B cell (primary cell): ENCODE data around the gene RASSF9. TPM values are rescaled to one million over a fixed set of nuclear protein-coding genes. Genes with fewer than 3 reads are reported as not detected.

ENCODE experiments used
- ATAC-seq: fragments of 200-7000 bp; cut with Tn5 transposase; one replicate; pipeline ENCODE4 v1.10.0; 2021; ENCODE audit warnings: low read depth, mild to moderate bottlenecking, moderate number of reproducible peaks, moderate library complexity
- CTCF ChIA-PET: fragments of 350-600 bp; sonication (Branson Sonifier 250); formaldehyde crosslinking; loops from one replicate; lab custom pipeline; 2021; ENCODE audit warnings: antibody characterized with exemption, inconsistent platforms; lab: Charles Lee
- POLR2A ChIA-PET: fragments of 350-600 bp; sonication (Branson Sonifier 250); formaldehyde crosslinking; loops from one replicate; lab custom pipeline; 2021; ENCODE audit warnings: antibody characterized with exemption; lab: Charles Lee
- DNase-seq: peaks from one replicate; pipeline ENCODE4 v3.0.0; 2013
- H2AFZ ChIP-seq: 2 replicates; pipeline ENCODE4 v1.6.1; 2012; ENCODE audit warnings: mild to moderate bottlenecking, low read depth, low read length; ENCODE audit not compliant: insufficient read depth, poor library complexity, severe bottlenecking
- H3K27ac ChIP-seq, 2 donors: 1 replicate in 1 of 2; 2 replicates in 1 of 2; pipeline ENCODE4 v1.5.1; 2012 to 2013; ENCODE audit warnings: low read length in 2 of 2, mild to moderate bottlenecking in 2 of 2, moderate library complexity in 1 of 2
- H3K27me3 ChIP-seq, 4 experiments: fragments of 200-600 bp in 1 of 4; sonication (generic) in 1 of 4; replicated peaks in 1 of 4; 1 replicate in 2 of 4; 2 replicates in 2 of 4; pipeline versions ENCODE4 v1.6.1 to v1.7.0; 2013 to 2016; ENCODE audit warnings: low read length in 3 of 4, mild to moderate bottlenecking in 2 of 4, mixed read lengths in 1 of 4, moderate library complexity in 1 of 4; ENCODE audit not compliant: insufficient read depth in 4 of 4, control insufficient read depth in 3 of 4; ENCODE audit errors: control extremely low read depth in 1 of 4
- H3K36me3 ChIP-seq, 2 experiments: replicated peaks in 1 of 2; 1 replicate in 1 of 2; 2 replicates in 1 of 2; pipeline versions ENCODE4 v1.6.1 to v1.7.1; 2013; ENCODE audit warnings: low read length in 1 of 2; ENCODE audit not compliant: insufficient read depth in 2 of 2, control insufficient read depth in 1 of 2; ENCODE audit errors: control extremely low read depth in 1 of 2, extremely low read depth in 1 of 2
- H3K4me1 ChIP-seq, 2 donors: fragments of 200-600 bp in 1 of 2; sonication (generic) in 1 of 2; 1 replicate in 1 of 2; 2 replicates in 1 of 2; pipeline versions ENCODE4 v1.5.1 to v1.6.1; 2013 to 2017; ENCODE audit warnings: low read length in 2 of 2; ENCODE audit not compliant: control insufficient read depth in 2 of 2, insufficient read depth in 2 of 2
- H3K4me2 ChIP-seq: replicated peaks from 2 replicates; pipeline ENCODE3; 2012; ENCODE audit warnings: mild to moderate bottlenecking, low read depth, low read length; ENCODE audit not compliant: poor library complexity, severe bottlenecking
- H3K4me3 ChIP-seq, 5 experiments: fragments of 200-600 bp in 1 of 5; sonication (generic) in 1 of 5; 1 replicate in 3 of 5; 2 replicates in 2 of 5; pipeline versions ENCODE4 v1.5.1 to v1.7.0; 2011 to 2016; ENCODE audit warnings: low read length in 4 of 5, mild to moderate bottlenecking in 4 of 5, low read depth in 2 of 5, control low read depth in 1 of 5, moderate library complexity in 1 of 5; ENCODE audit not compliant: insufficient read depth in 1 of 5; ENCODE audit errors: control extremely low read depth in 1 of 5, extremely low read depth in 1 of 5
- H3K79me2 ChIP-seq: fragments of 200-600 bp; sonication (generic); one replicate; pipeline ENCODE4 v1.6.0; 2016; ENCODE audit warnings: low read length; ENCODE audit not compliant: control insufficient read depth, insufficient read depth
- H3K9ac ChIP-seq: fragments of 200-600 bp; sonication (generic); 2 replicates; pipeline ENCODE4 v1.6.1; 2017; ENCODE audit warnings: mild to moderate bottlenecking, low read length, moderate library complexity
- H3K9me3 ChIP-seq, 3 donors: one replicate each; pipeline versions ENCODE4 v1.6.1 to v1.7.1; 2013; ENCODE audit warnings: low read length in 2 of 3; ENCODE audit not compliant: control insufficient read depth in 2 of 3, insufficient read depth in 1 of 3; ENCODE audit errors: control extremely low read depth in 1 of 3
- H4K20me1 ChIP-seq: 2 replicates; pipeline ENCODE4 v1.6.0; 2012; ENCODE audit warnings: mild to moderate bottlenecking, low read length; ENCODE audit not compliant: insufficient read depth, control insufficient read depth, poor library complexity, severe bottlenecking
- H3K27ac Mint-ChIP-seq: one replicate; pipeline ENCODE4 v1.8.0; 2021; ENCODE audit warnings: mixed read lengths
- H3K27me3 Mint-ChIP-seq: one replicate; pipeline ENCODE4 v1.8.0; 2021; ENCODE audit warnings: mixed read lengths
- H3K4me1 Mint-ChIP-seq: one replicate; pipeline ENCODE4 v1.8.0; 2021; ENCODE audit warnings: mixed read lengths
- H3K4me3 Mint-ChIP-seq: one replicate; pipeline ENCODE4 v1.8.0; 2021; ENCODE audit warnings: mixed read lengths
- H3K9me3 Mint-ChIP-seq: one replicate; pipeline ENCODE4 v1.8.0; 2022; ENCODE audit warnings: mixed read lengths; ENCODE audit not compliant: insufficient read depth
- CTCF ChIP-seq: fragments of 200-600 bp; IDR thresholded peaks from one replicate; pipeline ENCODE4 v1.8.0; 2022; ENCODE audit warnings: antibody characterized with exemption, mild to moderate bottlenecking
- EZH2 ChIP-seq: IDR thresholded peaks from 2 replicates; pipeline ENCODE4 v1.6.1; 2012; ENCODE audit warnings: borderline replicate concordance, low read depth, mild to moderate bottlenecking, moderate library complexity, low read length; ENCODE audit not compliant: insufficient read depth, poor library complexity, severe bottlenecking
- WGBS: methylation state at CpG from one replicate; pipeline ENCODE4 v1.1.5; 2013; ENCODE audit warnings: missing lambda C conversion rate; ENCODE audit not compliant: insufficient coverage; 5-methylcytosine and 5-hydroxymethylcytosine counted together
- intact Hi-C: fragments of 100-400 bp; cut with micrococcal nuclease; formaldehyde crosslinking; loops from one replicate; pipeline ENCODE4 v1.10.0; 2022
- polyA plus RNA-seq: library from polyadenylated mRNA; depleted of rRNA; stranded (reverse); fragments of >200 nt; gene quantifications from 2 replicates; pipeline ENCODE4 v1.2.3, GENCODE V29; 2012
- total RNA-seq, 2 donors: library from RNA; stranded (reverse); fragments of 120-200 nt in 1 of 2; gene quantifications; 1 replicate in 1 of 2; 2 replicates in 1 of 2; pipeline versions ENCODE4 v1.2.3 to v1.2.4, GENCODE V29; 2013 to 2022

The RASSF9 gene
- total and polyA plus RNA-seq, 2 donors (not counting 1 experiment from before 2014, with no cell fraction given): not detected

- H3K9me3 ChIP-seq: no peaks in the 10 kb centered on the region
- no peaks in the 10 kb centered on the region for H3K79me2 ChIP-seq
- no peak overlapping the region for H3K4me2 ChIP-seq
- ATAC-seq (no peak), DNase-seq (no peak)
- Mint-ChIP-seq H3K27me3 (no peaks in the 10 kb centered on the region), H3K4me1 (no peaks in the 10 kb centered on the region), H3K27ac (no peak overlapping the region), H3K9me3 (no peaks in the 10 kb centered on the region), H3K4me3 (no peak overlapping the region)
- intact Hi-C loops: no loop called here
- no peak overlapping the region for H3K9ac ChIP-seq
- POLR2A ChIA-PET: no interaction called here
- no peak for TF ChIP-seq EZH2
- TF ChIP-seq CTCF: no peak
- H3K36me3 ChIP-seq: no peaks in the 10 kb centered on the region
- no peaks in the 10 kb centered on the region for H4K20me1 ChIP-seq
- H3K4me1 ChIP-seq: no peaks in the 10 kb centered on the region
- H2AFZ ChIP-seq: no peak overlapping the region
- H3K27ac ChIP-seq: no peak overlapping the region
- no peak overlapping the region for H3K4me3 ChIP-seq
- CTCF ChIA-PET: no interaction called here
- no peaks in the 10 kb centered on the region for H3K27me3 ChIP-seq
Measured at GRCh38 chr12:85796001-85796400, 40.2 kb downstream of the RASSF9 start.

- DNase-seq (no peak), ATAC-seq (no peak)
- Histone ChIP-seq H3K27me3 (no peaks in the 10 kb centered on the region), H3K9me3 (no peaks in the 10 kb centered on the region), H3K4me3 (no peak overlapping the region), H3K4me1 (no peaks in the 10 kb centered on the region), H3K9ac (no peak overlapping the region), H3K36me3 (no peaks in the 10 kb centered on the region), H2AFZ (no peak overlapping the region), H3K79me2 (no peaks in the 10 kb centered on the region), H4K20me1 (no peaks in the 10 kb centered on the region), H3K4me2 (no peak overlapping the region), H3K27ac (no peak overlapping the region)
- Mint-ChIP-seq H3K27ac (no peak overlapping the region), H3K27me3 (no peaks in the 10 kb centered on the region), H3K4me1 (no peaks in the 10 kb centered on the region), H3K4me3 (no peak overlapping the region), H3K9me3 (no peaks in the 10 kb centered on the region)
- WGBS: 100% methylated on average over 1 of the region's 1 CpG
- ChIA-PET CTCF (no interaction called here), POLR2A (no interaction called here)
- intact Hi-C loops: no loop called here
- TF ChIP-seq EZH2 (no peak), CTCF (no peak)
Measured at GRCh38 chr12:85794531-85794930, 41.7 kb downstream of the RASSF9 start.
